Lower lobe of right lung (tissue), 2 donors: ENCODE measurements around the gene SLC13A1. TPM values are rescaled to one million over a fixed set of nuclear protein-coding genes. Genes with fewer than 3 reads are reported as not detected.

Experiments
- ATAC-seq, 2 donors: fragments of 200-7000 bp; cut with Tn5 transposase; one replicate each; pipeline ENCODE4 v1.9.1; 2020 to 2022; ENCODE audit warnings: mild to moderate bottlenecking in 2 of 2, moderate library complexity in 2 of 2
- DNase-seq: peaks from one replicate; pipeline ENCODE4 v3.0.0-alpha.2; 2020
- H3K27ac ChIP-seq: fragments of 200-600 bp; one replicate; pipeline ENCODE4 v1.8.0; 2022
- H3K27me3 ChIP-seq: fragments of 200-600 bp; one replicate; pipeline ENCODE4 v1.8.0; 2022; ENCODE audit warnings: low read depth
- H3K36me3 ChIP-seq: fragments of 200-600 bp; one replicate; pipeline ENCODE4 v1.8.0; 2022; ENCODE audit warnings: mild to moderate bottlenecking
- H3K4me1 ChIP-seq: fragments of 200-600 bp; one replicate; pipeline ENCODE4 v1.8.0; 2022
- H3K4me3 ChIP-seq: fragments of 200-600 bp; one replicate; pipeline ENCODE4 v1.8.0; 2022; ENCODE audit warnings: mild to moderate bottlenecking
- H3K9me3 ChIP-seq: fragments of 200-600 bp; one replicate; pipeline ENCODE4 v1.8.0; 2022
- CTCF ChIP-seq: fragments of 200-600 bp; IDR thresholded peaks from one replicate; pipeline ENCODE4 v1.8.0; 2022; ENCODE audit warnings: antibody characterized with exemption, mild to moderate bottlenecking
- intact Hi-C: fragments of 100-400 bp; cut with DNase I; formaldehyde crosslinking; loops from one replicate; pipeline ENCODE4 v1.11.0; 2022
- total RNA-seq: library from RNA; stranded (reverse); fragmentation: NEBNext Ultra II Directional; extraction: Animal tissue kit (Norgen Biotek cat#: 25700); gene quantifications from one replicate; pipeline ENCODE4 v1.2.1, GENCODE V29; 2021
- donor health status: DM: no; HTN: yes; CAD: no; lungs with severe emphysema.

Gene SLC13A1
- total RNA-seq, 1 donor from 2014 or later: not detected

- TF ChIP-seq CTCF: no peak
- Histone ChIP-seq H3K36me3 (no peaks in the 10 kb centered on the region), H3K4me1 (no peaks in the 10 kb centered on the region), H3K4me3 (no peak overlapping the region), H3K9me3 (no peaks in the 10 kb centered on the region), H3K27me3 (no peaks in the 10 kb centered on the region), H3K27ac (no peak overlapping the region)
- no peak for ATAC-seq
- DNase-seq: no peak
- intact Hi-C loops: no loop called here
These were observed 22.3 kb downstream of the SLC13A1 start for GRCh38 chr7:123177442-123177841.

GRCh38 chr7:123170333-123171246 is 29.2 kb downstream of the SLC13A1 start:
- DNase-seq (peak; percentile 23), ATAC-seq (no peak)
- Histone ChIP-seq H3K9me3 (no peaks in the 10 kb centered on the region), H3K4me3 (no peak overlapping the region), H3K27ac (no peak overlapping the region), H3K4me1 (no peaks in the 10 kb centered on the region), H3K36me3 (no peaks in the 10 kb centered on the region), H3K27me3 (no peaks in the 10 kb centered on the region)
- no peak for TF ChIP-seq CTCF
- intact Hi-C loops: no loop called here

- no peak for TF ChIP-seq CTCF
- intact Hi-C loops: no loop called here
- no peaks in the 10 kb centered on the region for H3K4me1 ChIP-seq
- no peaks in the 10 kb centered on the region for H3K27me3 ChIP-seq
- H3K36me3 ChIP-seq: no peaks in the 10 kb centered on the region
- no peak overlapping the region for H3K27ac ChIP-seq
- H3K9me3 ChIP-seq: no peaks in the 10 kb centered on the region
- DNase-seq: no peak
- ATAC-seq: no peak
- H3K4me3 ChIP-seq: no peak overlapping the region
These were observed 30.7 kb downstream of the SLC13A1 start for GRCh38 chr7:123169065-123169464.

GRCh38 chr7:123157606-123158005 is 42.2 kb downstream of the SLC13A1 start:
- no peak for DNase-seq
- intact Hi-C loops: no loop called here
- no peak for ATAC-seq

GRCh38 chr7:123155571-123155970 is 44.2 kb downstream of the SLC13A1 start:
- no peak for TF ChIP-seq CTCF
- H3K27ac ChIP-seq: no peak overlapping the region
- intact Hi-C loops: no loop called here
- H3K27me3 ChIP-seq: no peaks in the 10 kb centered on the region
- no peaks in the 10 kb centered on the region for H3K4me1 ChIP-seq
- no peaks in the 10 kb centered on the region for H3K9me3 ChIP-seq
- H3K36me3 ChIP-seq: no peaks in the 10 kb centered on the region
- ATAC-seq (no peak), DNase-seq (no peak)
- H3K4me3 ChIP-seq: no peak overlapping the region

More at GRCh38 chr7:123157606-123158005, 42.2 kb downstream of the SLC13A1 start:
- no peaks in the 10 kb centered on the region for H3K27me3 ChIP-seq
- no peak overlapping the region for H3K27ac ChIP-seq
- no peak overlapping the region for H3K4me3 ChIP-seq
- H3K4me1 ChIP-seq: no peaks in the 10 kb centered on the region
- no peaks in the 10 kb centered on the region for H3K9me3 ChIP-seq
- no peak for TF ChIP-seq CTCF
- no peaks in the 10 kb centered on the region for H3K36me3 ChIP-seq
